ENCODE measurements around the gene PPFIBP1. TPM values are rescaled to one million over a fixed set of nuclear protein-coding genes. Genes with fewer than 3 reads are reported as not detected.

Gene PPFIBP1
- total and polyA plus RNA-seq, 2 experiments from 2014 or later = 23.5 to 30.9 TPM

GRCh38 chr12:27511723-27512045 is 12.3 kb upstream of the PPFIBP1 start:
- Histone ChIP-seq H3K4me1 (ENCODE audit: low read depth) (peaks cover 13% of the 10 kb centered on the region), H3K36me3 (no peaks in the 10 kb centered on the region), H3K27ac (peak overlapping the region; percentile 86), H3K4me3 (no peak overlapping the region), H3K27me3 (no peaks in the 10 kb centered on the region), H3K9me3 (ENCODE audit: low read depth) (no peaks in the 10 kb centered on the region)
- TF ChIP-seq, protein P1, sequence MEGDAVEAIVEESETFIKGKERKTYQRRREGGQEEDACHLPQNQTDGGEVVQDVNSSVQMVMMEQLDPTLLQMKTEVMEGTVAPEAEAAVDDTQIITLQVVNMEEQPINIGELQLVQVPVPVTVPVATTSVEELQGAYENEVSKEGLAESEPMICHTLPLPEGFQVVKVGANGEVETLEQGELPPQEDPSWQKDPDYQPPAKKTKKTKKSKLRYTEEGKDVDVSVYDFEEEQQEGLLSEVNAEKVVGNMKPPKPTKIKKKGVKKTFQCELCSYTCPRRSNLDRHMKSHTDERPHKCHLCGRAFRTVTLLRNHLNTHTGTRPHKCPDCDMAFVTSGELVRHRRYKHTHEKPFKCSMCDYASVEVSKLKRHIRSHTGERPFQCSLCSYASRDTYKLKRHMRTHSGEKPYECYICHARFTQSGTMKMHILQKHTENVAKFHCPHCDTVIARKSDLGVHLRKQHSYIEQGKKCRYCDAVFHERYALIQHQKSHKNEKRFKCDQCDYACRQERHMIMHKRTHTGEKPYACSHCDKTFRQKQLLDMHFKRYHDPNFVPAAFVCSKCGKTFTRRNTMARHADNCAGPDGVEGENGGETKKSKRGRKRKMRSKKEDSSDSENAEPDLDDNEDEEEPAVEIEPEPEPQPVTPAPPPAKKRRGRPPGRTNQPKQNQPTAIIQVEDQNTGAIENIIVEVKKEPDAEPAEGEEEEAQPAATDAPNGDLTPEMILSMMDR (IDR thresholded peaks at IDR 0.05; ENCODE audit: low read depth, low read length) = no peak
- DNase-seq (ENCODE audit: low read depth in 1 of 2, low spot score in 1 of 2) = peak in 1 of 2 donors; percentile 35

- Histone ChIP-seq H3K4me3 (no peak overlapping the region), H3K27me3 (no peaks in the 10 kb centered on the region), H3K27ac (no peak overlapping the region)
These were observed 10.7 kb upstream of the PPFIBP1 start for GRCh38 chr12:27513155-27513824.

DNA sequence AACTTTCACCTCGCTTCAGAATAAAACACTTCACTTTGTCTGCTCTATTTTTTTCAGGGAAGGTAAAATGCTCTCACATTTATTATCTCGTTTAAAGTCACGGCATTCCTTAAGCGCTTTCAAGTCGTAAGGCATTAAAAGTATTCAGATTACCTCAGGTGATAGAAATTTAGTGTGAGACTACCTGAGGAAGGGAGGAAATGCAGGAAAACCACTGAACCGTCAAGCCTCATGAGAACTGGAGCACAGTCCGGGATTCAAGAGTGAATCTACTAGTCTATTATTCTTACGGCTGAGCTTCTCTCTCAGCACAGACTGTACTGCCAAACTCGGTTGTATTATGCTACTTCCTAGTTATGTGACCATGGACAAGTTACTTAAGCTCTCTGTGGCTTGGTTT is 8.3 kb upstream of the PPFIBP1 start:
- Histone ChIP-seq H3K4me1 (ENCODE audit: low read depth) (peaks cover 17% of the 10 kb centered on the region), H3K27ac (no peak overlapping the region), H3K4me3 (no peak overlapping the region), H3K9me3 (ENCODE audit: low read depth) (no peaks in the 10 kb centered on the region), H3K36me3 (no peaks in the 10 kb centered on the region), H3K27me3 (no peaks in the 10 kb centered on the region)
- DNase-seq (ENCODE audit: low read depth in 1 of 2, low spot score in 1 of 2) = no peak
- TF ChIP-seq, protein P1 (IDR thresholded peaks at IDR 0.05; ENCODE audit: low read depth, low read length) = no peak

More at GRCh38 chr12:27513155-27513824, 10.7 kb upstream of the PPFIBP1 start:
- peaks cover 13% of the 10 kb centered on the region for H3K4me1 ChIP-seq (ENCODE audit: low read depth)
- TF ChIP-seq, protein P1 (IDR thresholded peaks at IDR 0.05; ENCODE audit: low read depth, low read length) = no peak
- no peaks in the 10 kb centered on the region for H3K36me3 ChIP-seq
- no peaks in the 10 kb centered on the region for H3K9me3 ChIP-seq (ENCODE audit: low read depth)
- no peak for DNase-seq (ENCODE audit: low read depth in 1 of 2, low spot score in 1 of 2)

GRCh38 chr12:27516625-27517024 is 7.4 kb upstream of the PPFIBP1 start:
- peaks cover 9% of the 10 kb centered on the region for H3K4me1 ChIP-seq (ENCODE audit: low read depth)
- no peaks in the 10 kb centered on the region for H3K27me3 ChIP-seq
- no peak for DNase-seq (ENCODE audit: low read depth in 1 of 2, low spot score in 1 of 2)
- no peak overlapping the region for H3K4me3 ChIP-seq
- TF ChIP-seq, protein P1 (IDR thresholded peaks at IDR 0.05; ENCODE audit: low read depth, low read length) = no peak
- no peaks in the 10 kb centered on the region for H3K9me3 ChIP-seq (ENCODE audit: low read depth)
- no peak overlapping the region for H3K27ac ChIP-seq
- H3K36me3 ChIP-seq = no peaks in the 10 kb centered on the region

DNA sequence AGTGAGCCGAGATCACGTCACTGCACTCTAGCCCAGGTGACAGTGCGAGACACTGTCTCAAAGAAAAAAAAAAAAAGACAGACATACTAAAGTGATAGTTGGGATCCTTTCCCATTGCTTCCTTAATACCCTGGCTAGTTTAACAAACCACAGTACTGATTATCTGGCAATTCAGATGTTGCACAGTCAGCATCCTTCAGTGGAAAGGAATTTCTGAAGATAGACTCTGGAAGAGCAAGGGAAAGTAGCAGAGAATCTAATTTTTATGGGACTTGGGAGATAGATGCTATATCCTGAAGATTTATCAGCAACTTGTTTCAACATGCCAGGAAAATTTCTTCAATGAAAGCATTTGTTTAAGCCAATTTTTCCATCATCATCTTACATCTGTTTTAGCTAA is 6.5 kb upstream of the PPFIBP1 start:
- no peaks in the 10 kb centered on the region for H3K27me3 ChIP-seq
- H3K4me1 ChIP-seq (ENCODE audit: low read depth) = peaks cover 9% of the 10 kb centered on the region
- TF ChIP-seq, protein P1 (IDR thresholded peaks at IDR 0.05; ENCODE audit: low read depth, low read length) = no peak
- no peak overlapping the region for H3K4me3 ChIP-seq
- H3K36me3 ChIP-seq = no peaks in the 10 kb centered on the region
- no peaks in the 10 kb centered on the region for H3K9me3 ChIP-seq (ENCODE audit: low read depth)
- DNase-seq (ENCODE audit: low read depth in 1 of 2, low spot score in 1 of 2) = peak in 1 of 2 donors; percentile 55
- no peak overlapping the region for H3K27ac ChIP-seq

Data from cardiac muscle cell (in vitro differentiated cells and primary cell).